ENCODE results near the gene S1PR3.

- no peak for TF ChIP-seq EZH2 (IDR thresholded peaks at IDR 0.05; ENCODE audit: low read length, missing control alignments)
- no peak for TF ChIP-seq CTCF (conservative IDR thresholded peaks at IDR 0.05 in 1 of 2, IDR thresholded peaks at IDR 0.05 in 1 of 2; ENCODE audit: low read depth in 1 of 2, low read length in 2 of 2)
These were observed 11.7 kb downstream of the S1PR3 start for GRCh38 chr9:89002987-89003386.
